NCI-H82 treated with DMSO at 0.1 percent for 48 hours (cell line): ENCODE data around the gene PTPN5.
A peak's percentile ranks its signal among the peaks of the same experiment; 100 is the strongest.

Experiments used
- DNase-seq: peaks from one replicate; lab custom pipeline; 2025; ENCODE audit not compliant: unreplicated experiment; lab: John Stamatoyannopoulos, UW

Gene PTPN5

DNA sequence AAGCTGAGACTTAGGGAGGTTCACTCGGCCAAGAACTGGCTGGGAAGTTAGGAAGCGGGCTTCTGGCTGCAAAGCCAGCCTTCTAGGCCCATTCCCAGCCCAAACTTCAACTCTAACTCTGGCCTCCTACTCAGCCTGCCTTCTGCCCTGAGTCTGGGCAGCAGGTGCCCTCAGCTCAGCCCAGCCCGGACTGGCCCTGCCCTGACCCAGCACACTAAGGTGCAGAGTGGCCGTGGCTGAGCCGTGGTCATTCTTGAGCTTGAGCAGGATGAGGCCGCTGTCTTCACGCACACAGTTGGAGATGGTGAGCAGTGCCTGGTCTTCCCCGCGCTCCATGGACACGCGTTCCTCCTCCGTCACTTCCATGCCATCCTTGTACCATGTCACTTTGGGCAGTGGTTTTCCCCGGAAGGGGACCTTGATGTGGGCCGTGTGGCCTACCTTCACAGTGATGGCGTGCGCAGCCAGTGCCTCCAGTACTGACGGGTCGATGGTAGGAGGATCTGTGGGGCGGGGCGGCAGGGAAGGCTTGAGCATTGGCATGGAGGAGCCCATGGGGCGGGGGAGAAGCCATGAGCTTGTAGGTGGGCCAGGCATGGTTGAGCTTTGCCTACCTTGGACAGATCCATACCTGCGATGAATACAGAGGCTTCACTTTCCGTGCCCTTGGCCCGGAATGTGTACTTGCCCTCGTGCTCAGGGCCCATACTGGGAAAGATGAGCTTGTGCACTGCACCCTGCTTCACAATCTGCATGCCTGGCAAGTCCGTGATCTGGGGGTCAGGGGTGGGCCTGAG, 77.8 kb downstream of the PTPN5 start:
- DNase-seq, result no peak

DNA sequence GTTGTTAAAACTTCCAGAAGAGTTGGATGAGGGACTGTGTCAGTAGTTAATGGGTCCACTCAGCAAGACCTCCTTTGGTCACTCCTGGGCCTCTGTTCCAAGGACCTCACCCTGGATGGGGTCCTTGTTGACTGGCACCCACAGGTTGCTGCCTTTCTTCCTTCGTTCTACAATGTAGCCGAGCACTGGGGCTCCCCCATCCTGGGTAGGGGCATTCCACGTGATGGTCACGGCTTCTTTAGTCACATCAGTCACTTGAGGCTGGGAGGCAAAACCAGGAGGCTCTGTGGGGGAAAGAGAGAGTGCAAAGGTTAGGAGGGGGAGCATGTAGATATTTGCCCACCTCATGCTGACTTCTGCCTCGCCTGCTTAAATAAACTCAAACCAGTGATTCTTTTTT, 81.1 kb downstream of the PTPN5 start:
- no peak for DNase-seq

DNA sequence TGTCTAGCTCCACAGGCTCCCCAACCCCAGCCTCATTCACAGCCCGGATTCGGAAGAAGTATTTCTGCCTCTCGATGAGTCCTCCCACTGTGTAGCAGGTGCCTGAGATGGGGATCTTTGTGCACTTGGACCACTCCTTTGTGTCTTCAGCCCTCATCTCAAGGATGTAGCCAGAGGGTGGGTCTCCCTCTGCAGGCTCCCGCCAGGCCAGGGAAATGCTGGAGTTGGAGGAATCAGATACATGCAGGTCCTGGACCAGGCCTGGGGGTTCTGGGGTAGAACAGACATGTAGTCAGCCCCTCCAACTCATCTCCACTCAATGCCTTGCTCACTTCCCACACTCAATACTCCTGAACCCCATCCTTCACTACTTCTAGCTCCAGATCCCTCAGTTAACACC, 82.2 kb downstream of the PTPN5 start:
- no peak for DNase-seq

DNA sequence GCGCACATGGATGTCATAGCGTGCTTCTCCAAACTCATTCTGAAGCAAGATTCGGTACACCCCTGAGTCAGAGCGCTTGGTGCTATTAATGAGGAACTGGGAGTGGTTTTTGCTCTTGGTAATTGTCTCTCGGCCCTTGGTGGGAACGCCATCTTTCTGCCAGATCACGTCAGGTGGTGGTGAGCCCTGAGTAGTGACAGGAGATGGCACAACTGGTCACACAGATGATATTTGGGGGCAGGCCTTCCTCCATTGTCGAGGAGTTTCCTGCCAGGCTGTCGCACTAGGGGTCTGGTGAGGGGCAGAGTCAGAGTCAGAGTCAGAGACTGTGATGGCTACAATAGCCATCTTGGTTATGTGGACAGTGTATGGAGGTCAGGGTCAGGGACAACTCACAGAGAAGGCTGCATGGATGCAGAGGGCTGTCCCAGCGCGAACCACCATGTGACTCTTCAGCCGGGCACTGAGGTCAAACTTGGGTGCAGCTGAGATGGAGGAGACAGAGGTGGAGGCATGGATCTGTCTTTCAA, 83.7 kb downstream of the PTPN5 start:
- no peak for DNase-seq

DNA sequence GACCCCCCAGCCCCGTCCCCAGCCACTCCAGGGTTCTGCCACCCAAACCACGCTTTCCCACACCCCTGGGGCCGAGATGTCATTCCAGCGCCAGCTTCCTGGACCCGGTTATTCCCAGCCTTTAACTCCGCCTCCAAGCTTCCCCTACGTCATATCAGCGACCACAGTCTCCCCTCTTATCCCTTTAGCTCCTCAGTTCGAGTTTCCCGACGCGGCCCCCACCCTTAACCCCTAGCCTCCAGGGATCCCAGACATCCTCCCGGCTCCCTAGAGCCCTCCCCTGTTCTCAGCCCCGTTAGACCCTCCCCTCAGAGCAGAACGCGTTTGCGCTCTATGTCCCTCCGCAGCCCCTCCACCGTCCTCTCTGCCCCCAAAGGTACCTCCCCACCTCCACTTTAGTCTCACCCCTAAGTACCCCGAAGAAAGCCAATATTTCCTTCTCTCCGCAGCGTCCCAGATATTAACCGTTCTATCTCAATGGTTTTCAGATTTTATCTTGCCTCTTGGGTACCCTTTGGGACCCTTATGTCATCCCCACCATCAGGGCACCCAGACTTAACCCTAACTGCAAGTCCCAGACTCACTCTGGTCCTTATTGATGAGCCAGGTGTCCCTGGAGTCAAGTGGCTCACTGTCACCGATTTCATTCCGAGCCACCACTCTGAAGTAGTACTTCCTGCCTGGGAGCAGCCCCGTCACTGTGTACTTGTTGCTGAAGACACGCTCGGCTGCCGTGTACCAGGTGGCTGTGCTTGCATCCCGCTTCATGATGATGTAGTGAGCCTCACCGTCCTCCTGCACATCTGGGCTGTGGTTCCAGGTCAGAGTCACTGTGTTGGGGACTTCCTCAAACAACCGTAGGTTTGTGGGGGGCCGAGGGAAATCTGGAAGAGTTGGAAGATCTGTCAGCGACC, 85.0 kb downstream of the PTPN5 start:
- no peak for DNase-seq

DNA sequence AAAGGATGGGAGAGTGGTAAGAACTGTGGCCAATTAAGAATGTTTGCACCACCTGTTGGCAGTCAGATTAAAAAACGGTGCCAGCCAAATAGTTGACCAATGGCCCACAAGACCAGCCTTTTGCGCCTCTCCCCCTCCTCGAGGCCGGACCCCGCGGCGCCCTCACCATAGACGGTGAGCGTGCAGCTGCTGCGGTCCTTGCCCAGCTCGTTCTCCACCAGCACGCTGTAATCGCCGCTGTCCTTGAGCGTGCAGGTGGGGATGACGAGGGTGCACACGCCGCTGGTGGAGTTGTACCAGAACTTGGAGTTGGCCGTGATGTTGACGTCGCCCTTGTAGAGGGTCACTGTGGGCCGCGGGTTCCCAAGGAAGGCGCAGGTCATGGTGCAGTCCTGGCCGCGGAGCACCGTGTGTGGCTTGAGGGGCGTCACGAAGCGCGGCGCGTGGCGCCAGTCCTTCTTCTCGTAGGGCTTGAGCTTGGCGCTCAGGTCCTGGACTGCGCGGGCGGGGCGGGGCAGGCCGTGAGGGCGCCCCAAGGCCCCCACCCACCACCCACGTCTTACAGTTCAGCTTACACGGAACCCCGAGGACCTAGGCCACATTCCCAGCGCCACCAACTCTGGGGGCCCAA, 85.8 kb downstream of the PTPN5 start:
- DNase-seq, result no peak

DNA sequence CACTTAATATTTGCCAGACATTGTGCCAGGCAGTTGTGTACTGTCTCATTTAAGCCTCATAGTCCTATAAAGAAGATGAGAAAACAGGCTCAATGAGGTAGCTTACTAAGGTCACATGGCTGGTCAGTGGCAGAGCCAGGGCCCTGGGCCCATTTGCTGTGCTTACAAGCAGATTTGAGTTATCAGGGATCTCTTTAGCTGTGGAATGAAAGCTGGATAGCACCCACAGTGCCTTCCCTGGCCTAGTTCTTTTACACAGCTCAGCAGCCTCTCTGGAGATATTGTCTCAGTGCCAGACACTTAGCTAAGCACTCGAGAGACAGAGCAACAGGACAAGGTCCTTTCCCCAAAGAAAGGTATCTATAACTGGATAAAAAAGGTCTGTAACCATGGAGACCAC, 86.9 kb downstream of the PTPN5 start:
- DNase-seq, result no peak

DNA sequence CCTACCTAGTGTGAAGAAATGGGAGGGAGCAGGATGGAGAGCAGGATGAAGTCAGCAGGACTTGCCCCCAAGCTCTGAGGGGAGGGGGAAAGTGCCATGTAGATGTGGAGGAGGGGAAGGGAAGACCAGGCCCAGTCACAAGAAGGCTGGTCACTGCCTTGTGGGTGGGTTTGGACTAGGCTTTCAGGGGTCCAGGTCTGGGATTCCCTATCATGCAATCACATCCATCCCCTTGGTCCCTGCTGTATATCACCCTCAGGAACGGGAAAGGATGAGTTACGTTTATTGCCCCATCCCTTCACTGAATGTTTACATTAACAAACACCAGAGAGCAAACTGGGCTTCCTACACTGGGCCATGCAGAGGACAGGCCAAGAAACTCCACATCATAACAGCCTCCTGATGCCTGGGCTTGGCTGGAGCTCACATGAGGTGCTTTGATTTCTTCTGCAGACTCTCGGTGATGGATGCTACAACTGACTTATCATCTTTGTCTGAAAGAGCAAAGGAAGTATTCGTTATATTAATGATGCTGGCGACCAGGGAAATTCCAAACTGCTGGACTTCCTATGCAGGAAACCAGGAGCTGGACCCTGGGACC, 87.5 kb downstream of the PTPN5 start:
- no peak for DNase-seq

DNA sequence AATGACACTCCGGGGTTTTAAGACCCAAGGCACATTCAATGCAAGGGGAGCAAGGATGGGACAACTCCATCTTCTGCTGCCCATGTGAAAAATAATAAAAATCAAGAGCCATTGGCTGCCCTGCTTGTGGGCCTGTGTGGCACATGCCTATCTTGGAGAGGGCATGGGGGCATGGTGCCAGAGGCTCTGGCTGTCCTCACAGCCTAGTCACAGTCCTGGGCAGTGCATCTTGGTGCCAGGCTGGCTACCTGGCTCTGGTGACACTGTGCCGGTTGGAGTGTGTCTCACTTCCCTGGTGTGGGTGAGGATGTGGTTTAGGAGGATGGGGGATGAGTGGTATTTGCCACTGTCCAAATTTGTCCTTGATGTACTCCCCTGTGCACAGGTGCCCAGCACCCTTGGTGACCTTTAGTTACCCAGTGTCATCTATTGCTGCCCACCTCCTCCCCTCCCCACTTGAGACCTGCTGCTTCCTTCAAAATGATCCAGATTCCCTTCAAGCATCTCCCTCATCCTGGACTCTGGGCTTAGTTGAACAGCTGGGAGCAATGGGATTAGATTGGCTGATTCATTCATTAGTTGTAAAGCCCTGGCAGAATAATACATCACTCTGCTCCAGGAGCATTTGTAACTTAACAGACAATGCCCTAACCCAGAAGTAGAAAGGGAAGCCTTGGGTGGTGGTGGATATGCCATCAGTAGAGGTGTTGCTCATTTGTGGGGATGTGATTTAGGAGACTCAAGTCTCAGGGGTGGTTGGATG, 88.4 kb downstream of the PTPN5 start:
- DNase-seq, result peak; percentile 76

DNA sequence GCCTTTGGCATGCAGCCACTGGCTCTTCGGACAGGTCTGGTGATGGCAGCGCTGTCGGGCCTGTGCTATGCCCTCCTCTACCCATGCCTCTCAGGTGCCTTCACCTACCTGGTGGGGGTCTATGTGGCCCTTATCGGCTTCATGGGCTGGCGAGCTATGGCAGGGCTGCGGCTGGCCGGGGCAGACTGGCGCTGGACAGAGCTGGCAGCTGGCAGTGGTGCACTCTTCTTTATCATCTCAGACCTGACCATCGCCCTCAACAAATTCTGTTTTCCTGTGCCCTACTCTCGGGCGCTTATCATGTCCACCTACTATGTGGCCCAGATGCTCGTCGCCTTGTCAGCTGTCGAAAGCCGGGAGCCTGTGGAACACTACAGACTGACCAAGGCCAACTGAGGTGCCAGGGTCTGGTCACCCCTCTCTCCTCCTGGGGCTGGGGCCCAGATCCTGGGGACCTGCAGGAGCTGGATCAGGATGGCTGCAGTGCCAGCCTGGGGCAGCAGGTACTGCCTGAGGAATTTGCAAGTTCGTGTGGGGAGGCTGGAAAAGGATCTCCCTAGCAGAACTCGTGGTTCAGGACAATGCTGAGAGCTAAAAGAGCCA, 89.9 kb downstream of the PTPN5 start:
- no peak for DNase-seq

DNA sequence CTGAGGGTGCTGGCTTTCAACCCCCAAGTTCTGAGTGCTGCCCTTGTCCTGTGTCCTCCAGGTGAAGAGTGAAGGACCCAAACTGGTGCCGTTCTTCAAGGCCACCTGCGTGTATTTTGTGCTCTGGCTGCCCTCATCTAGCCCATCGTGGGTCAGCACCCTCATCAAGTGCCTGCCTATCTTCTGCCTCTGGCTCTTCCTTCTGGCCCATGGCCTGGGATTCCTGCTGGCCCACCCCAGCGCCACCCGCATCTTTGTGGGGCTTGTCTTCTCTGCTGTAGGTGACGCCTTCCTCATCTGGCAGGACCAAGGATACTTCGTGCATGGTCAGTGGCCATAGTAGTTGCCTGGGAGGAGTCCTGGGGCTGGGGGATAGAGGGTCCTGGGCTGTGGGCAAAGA, 90.7 kb downstream of the PTPN5 start:
- no peak for DNase-seq

DNA sequence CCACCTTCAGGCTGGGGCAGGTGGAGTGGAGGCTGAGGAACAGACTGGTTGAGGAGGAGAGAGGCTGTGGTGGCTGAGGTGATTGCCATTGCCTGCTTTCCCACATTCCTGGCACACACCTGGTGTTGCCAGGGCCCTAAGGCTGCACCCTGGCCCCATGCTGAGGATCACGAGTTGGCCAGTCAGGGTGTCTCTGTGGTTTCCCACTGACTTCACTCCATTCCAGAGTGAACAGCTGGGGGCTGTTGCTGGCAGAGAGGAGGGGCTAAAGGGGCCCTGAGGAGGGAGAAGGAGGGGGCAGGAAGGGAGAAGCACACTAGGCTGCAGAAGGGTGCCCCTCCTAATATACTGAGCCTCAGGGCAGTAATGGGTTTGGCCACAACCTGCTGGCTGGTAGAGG, 91.2 kb downstream of the PTPN5 start:
- DNase-seq, result no peak

DNA sequence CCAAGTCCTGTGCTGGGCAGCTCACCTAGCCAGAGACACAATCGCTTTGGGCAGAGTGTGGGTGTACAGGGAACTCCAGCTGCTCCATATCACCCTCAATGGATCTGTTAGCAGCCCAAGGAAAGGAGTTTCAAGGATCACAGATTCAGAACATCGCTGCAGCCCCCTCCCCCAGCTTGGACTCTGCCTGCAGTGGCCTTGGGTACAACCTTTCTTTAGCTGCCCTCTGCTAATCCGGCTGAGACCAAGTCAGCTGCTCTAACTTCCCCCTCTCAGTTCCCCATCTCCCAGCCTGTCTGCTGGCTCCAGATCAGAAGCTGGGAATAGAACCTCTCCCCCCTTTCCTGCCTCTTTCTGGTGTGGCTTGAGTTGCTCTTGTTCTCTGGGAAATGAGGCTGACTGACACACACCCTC, 91.7 kb downstream of the PTPN5 start:
- DNase-seq, result no peak

DNA sequence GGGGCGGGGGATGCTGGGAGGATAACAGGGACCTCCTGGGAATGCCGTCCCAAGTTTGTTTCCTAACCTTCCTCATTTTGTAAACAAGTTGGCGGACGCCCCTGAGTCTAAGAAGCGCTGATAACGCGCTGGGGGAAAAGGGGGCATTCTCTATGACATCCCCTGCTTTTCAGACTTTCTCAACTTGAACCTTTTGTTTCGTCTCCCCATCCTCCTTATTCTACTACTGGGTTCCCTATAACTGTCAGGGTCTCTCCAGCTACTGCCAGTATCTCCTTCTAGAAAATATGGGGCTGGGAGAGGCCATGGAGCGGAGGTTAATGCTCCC, 92.4 kb downstream of the PTPN5 start:
- no peak for DNase-seq

DNA sequence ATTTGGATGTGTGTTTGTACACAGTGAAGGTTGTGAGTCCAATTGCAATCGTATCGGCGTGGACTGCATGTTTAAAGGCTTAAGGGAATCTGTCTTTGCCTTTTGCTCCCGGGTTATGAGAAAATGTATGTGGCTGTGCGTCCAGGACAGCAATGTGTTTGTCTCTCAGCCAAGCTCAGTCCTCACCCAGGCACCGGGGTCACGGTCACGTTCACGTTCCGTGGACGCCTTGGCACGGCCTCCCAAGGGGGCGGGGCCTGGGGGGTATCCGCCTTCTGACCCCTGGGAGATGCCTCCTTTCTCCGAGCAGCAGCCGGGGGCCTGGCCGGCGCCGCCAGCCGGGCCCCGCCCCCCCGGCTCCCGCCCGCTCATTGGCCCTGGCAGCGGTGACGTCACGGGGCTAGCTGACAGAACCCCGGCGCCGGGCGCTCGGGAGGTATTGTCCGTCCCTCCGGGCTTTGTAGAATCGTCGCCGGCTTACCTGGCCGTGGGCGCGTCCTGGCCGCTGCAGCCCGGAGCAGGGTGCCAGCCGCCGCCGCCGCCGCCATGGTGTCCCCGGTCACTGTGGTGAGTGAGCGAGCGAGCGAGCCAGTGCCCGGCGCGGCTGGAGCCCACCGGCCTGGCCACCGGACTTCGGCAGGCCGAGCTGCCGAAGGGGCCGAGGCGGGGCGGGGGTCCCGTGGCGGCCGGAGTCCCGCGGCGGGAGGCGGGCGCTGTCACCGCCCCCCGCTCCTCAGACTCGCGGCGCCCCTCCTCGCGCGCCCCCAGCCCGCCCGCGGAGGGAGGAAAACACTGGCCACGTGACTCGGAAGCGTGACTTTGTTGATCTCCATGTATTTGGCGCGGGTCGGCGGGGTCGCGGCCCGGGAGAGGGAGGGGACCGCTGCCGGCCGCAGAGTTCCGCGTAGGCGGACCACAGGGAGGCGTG, 93.0 kb downstream of the PTPN5 start, which contains the start of gene TMEM86A:
TSS of gene TMEM86A (plus strand) at position 439 of the 928 bp plus-strand sequence. CDS start at position 547, 108 bp downstream.
- DNase-seq, result peak; percentile 63

DNA sequence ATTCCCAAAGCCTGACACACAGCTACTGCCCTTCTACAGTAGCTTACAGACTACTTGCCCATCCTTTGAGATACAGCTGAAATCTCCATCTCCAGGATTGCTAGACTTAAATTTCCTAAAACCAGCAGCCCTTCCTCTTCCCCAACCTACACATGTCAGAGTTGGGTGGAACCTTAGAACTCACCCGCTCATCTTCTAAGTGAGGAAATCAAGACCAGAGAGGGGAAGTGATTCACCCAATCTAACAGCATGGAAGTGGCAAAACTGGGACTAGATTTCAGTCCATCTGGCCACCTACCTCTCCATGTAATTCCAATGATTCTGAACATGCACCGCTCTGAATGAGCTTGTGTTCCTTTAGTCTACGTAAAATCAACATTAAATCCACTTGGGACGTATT, 94.0 kb downstream of the PTPN5 start:
- DNase-seq, result no peak

DNA sequence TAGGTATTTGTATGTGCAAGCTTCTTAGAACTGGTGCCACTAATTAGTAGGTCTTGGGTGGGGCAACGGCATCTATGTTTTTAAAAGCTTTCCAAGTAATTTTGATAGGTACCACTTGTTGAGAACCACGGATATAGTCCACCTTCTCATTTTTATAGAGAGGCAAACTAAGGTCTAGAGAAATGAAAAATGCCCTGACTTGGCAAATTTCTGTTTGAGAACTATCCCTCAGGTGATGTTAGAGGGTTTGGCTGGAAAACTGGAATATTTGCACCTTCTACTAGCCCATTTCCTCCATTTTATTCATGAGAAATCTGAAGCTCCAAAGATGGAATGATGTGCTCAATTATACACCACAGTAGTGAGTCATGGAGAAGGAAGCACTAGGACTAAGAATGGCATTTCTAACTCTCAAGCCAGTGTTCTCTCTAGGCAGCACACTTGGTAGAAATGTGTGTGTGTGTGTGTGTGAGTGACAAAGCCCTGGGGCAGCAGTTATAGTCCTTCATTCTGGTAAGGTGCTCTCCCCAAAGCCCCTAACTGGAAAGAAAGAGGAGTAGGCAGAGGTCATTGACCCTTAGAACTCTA, 94.9 kb downstream of the PTPN5 start:
- DNase-seq, result no peak

DNA sequence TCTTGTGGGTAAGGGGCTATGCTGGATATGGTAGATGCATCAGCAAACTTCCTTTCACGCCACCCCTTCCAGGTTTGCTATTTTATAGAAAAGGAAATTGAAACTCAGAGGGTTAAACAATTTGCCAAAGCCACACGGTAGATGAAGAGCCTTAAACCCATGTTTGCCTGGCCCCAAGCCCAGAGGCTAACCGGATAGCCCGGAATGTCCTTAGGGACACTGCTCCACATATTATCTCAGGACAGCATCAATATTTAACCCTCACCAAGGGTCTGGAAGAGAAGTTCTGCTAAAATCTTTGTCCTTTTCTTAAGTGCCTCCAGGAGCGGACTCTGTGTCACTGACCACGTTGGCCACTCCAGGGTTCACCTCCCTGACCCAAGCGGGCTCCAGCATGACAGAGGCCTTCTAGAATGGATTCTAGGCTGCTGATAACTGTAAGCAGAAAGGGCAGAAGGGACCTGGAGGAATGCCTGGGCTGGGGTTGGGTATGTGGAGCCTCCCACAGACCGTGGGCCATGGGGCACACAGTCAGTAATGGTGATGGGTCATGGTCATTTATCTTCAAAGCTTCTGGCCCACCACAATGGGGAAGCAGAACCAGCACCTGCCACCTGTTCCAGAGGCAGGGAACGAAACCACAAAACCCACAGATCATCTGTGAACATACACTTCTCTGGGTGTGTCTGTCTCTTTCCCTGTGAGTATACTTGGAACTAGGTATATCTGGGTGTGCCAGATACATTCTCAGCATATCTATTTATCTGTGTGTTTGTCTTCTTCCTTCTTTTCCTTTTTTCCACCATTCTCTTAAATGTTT, 98.4 kb downstream of the PTPN5 start:
- DNase-seq, result no peak
